K562 (cell line): ENCODE results near the gene TBC1D25. TPM values are rescaled to one million over a fixed set of nuclear protein-coding genes. Genes with fewer than 3 reads are reported as not detected.

Source experiments
- ATAC-seq: fragments of 200-7000 bp; cut with Tn5 transposase; 3 replicates; pipeline ENCODE4 v1.9.1; 2020; ENCODE audit warnings: moderate library complexity
- BruUV-seq: library from RNA; stranded (reverse); fragments of 400-500 nt; replicated peaks from 2 replicates; lab custom pipeline; 2021; lab: Mats Ljungman, UMichigan
- CTCF ChIA-PET: fragments of 300-600 bp; formaldehyde crosslinking; extraction: SDS; loops from one replicate; lab custom pipeline; 2021; ENCODE audit warnings: low intra/inter-chr PET ratio; lab: Yijun Ruan, JAX
- POLR2A ChIA-PET: fragments of 300-600, 350-650 bp; sonication (Branson Sonifier 250); formaldehyde crosslinking; extraction: SDS; loops from one replicate; lab custom pipeline; 2021; ENCODE audit warnings: antibody characterized with exemption, inconsistent platforms; lab: Yijun Ruan, JAX
- DNase-seq, 4 experiments: peaks; one replicate each; pipeline versions ENCODE4 v3.0.0 to v3.0.0-alpha.2; 2011 to 2018; ENCODE audit warnings: low spot score in 3 of 4, mixed read lengths in 3 of 4; ENCODE audit errors: extremely low read depth in 1 of 4
- FAIRE-seq: peaks from 2 replicates; lab custom pipeline; 2011; peaks lifted over from hg19 to GRCh38; lab: Jason Lieb, UNC
- H2AFZ ChIP-seq: 2 replicates; pipeline ENCODE4 v1.6.0; 2011; ENCODE audit warnings: low read depth, low read length, control low read depth, inconsistent platforms
- H3K27ac ChIP-seq: fragments of 200-600 bp; 3 replicates; pipeline ENCODE4 v1.8.0; 2011; ENCODE audit warnings: low read depth, mild to moderate bottlenecking, control low read depth, inconsistent platforms, low read length, moderate library complexity, mixed read lengths; ENCODE audit errors: extremely low read depth
- H3K27me3 ChIP-seq, 2 experiments: fragments of 300-600 bp in 1 of 2; 2 replicates in 1 of 2; 3 replicates in 1 of 2; pipeline versions ENCODE4 v1.6.0 to v1.8.0; 2011; ENCODE audit warnings: inconsistent platforms in 2 of 2, low read length in 2 of 2, mild to moderate bottlenecking in 1 of 2, mixed read lengths in 1 of 2, moderate library complexity in 1 of 2; ENCODE audit not compliant: control insufficient read depth in 2 of 2, insufficient read depth in 2 of 2
- H3K36me3 ChIP-seq: fragments of 300-600 bp; 3 replicates; pipeline ENCODE4 v1.8.0; 2011; ENCODE audit warnings: mild to moderate bottlenecking, low read length, inconsistent platforms; ENCODE audit not compliant: control insufficient read depth, insufficient read depth
- H3K4me1 ChIP-seq, 2 experiments: fragments of 200-600 bp in 1 of 2; replicated peaks in 1 of 2; 2 replicates in 1 of 2; 3 replicates in 1 of 2; pipeline versions ENCODE4 v1.5.1 to v1.8.0; 2011; ENCODE audit warnings: inconsistent platforms in 2 of 2, low read length in 2 of 2, mild to moderate bottlenecking in 1 of 2, mixed read lengths in 1 of 2, moderate library complexity in 1 of 2; ENCODE audit not compliant: control insufficient read depth in 2 of 2, insufficient read depth in 2 of 2
- H3K4me2 ChIP-seq: 2 replicates; pipeline ENCODE4 v1.6.1; 2011; ENCODE audit warnings: low read length, control low read depth, inconsistent platforms, mixed read lengths; ENCODE audit not compliant: insufficient read depth
- H3K4me3 ChIP-seq: fragments of 200-600 bp; sonication (generic), shearing (Covaris generic); 2 replicates; pipeline ENCODE4 v1.5.1; 2016; ENCODE audit warnings: control low read depth, inconsistent platforms
- H3K79me2 ChIP-seq: fragments of 200-600 bp; 3 replicates; pipeline ENCODE4 v1.8.0; 2011; ENCODE audit warnings: low read length, inconsistent platforms; ENCODE audit not compliant: control insufficient read depth, insufficient read depth
- H3K9ac ChIP-seq, 2 experiments: 2 replicates each; pipeline versions ENCODE4 v1.6.0 to v1.6.1; 2011; ENCODE audit warnings: low read depth in 2 of 2, low read length in 2 of 2, control low read depth in 1 of 2, inconsistent platforms in 1 of 2, mild to moderate bottlenecking in 1 of 2, mixed read lengths in 1 of 2; ENCODE audit not compliant: insufficient read depth in 1 of 2
- H3K9me1 ChIP-seq: one replicate; pipeline ENCODE4 v1.6.0; 2011; ENCODE audit warnings: inconsistent platforms, mild to moderate bottlenecking, low read length, moderate library complexity; ENCODE audit not compliant: control insufficient read depth, insufficient read depth
- H3K9me3 ChIP-seq: replicated peaks from 2 replicates; pipeline ENCODE4 v1.5.1; 2011; ENCODE audit warnings: low read depth, low read length, inconsistent platforms; ENCODE audit not compliant: control insufficient read depth, insufficient read depth
- H4K20me1 ChIP-seq: replicated peaks from 2 replicates; pipeline ENCODE4 v1.6.1; 2011; ENCODE audit warnings: low read length, inconsistent platforms, mixed read lengths; ENCODE audit not compliant: control insufficient read depth, insufficient read depth
- KDM1A ChIP-seq, 2 experiments: fragments of 450-650 bp; IDR thresholded peaks; 2 replicates each; pipeline ENCODE4 v1.6.1; 2016; ENCODE audit warnings: mild to moderate bottlenecking in 2 of 2
- NFIX ChIP-seq: fragments of 250-450 bp; sonication (Bioruptor Pico); IDR thresholded peaks from 2 replicates; pipeline ENCODE4 v1.4.0; 2020; ENCODE audit warnings: low read depth, mild to moderate bottlenecking, moderate library complexity
- WGBS: fragments of 100-300 bp; shearing (Covaris generic); methylation state at CpG from one replicate; pipeline ENCODE4 v1.1.6; 2016; ENCODE audit warnings: low coverage, mixed read lengths; ENCODE audit not compliant: insufficient coverage; ENCODE audit errors: missing lambda C conversion rate; 5-methylcytosine and 5-hydroxymethylcytosine counted together
- in situ Hi-C: fragments of 300-500 bp; cut with MboI; formaldehyde crosslinking; loops from 4 replicates; pipeline ENCODE4 v1.15.0; 2018; ENCODE audit warnings: inconsistent platforms, mixed read lengths
- intact Hi-C: fragments of 100-400 bp; cut with micrococcal nuclease; formaldehyde crosslinking; loops from 2 replicates; pipeline ENCODE4 v1.14.2; 2022
- polyA plus RNA-seq, 8 experiments: library from polyadenylated mRNA; depleted of rRNA in 4 of 8; stranded (reverse) in 5 of 8; unstranded in 3 of 8; fragments of >200 nt; fragmentation: Nextera tagmentation in 2 of 8; fragmentation: Illumina TruSeq in 1 of 8; extraction: Ambion mirVana in 2 of 8; extraction: Trizol in 1 of 8; gene quantifications; 2 replicates each; pipeline versions ENCODE4 v1.2.1 to v1.2.3, GENCODE V29; 2011 to 2014; ENCODE audit warnings: inconsistent platforms in 1 of 8, missing spikeins in 1 of 8
- total RNA-seq, 7 experiments: library from RNA; depleted of rRNA in 6 of 7; stranded (reverse); fragments of >200 nt in 6 of 7; fragmentation: Illumina TruSeq in 2 of 7; extraction: Trizol in 2 of 7; gene quantifications; 2 replicates each; pipeline versions ENCODE4 v1.2.1 to v1.2.3, GENCODE V29; 2011 to 2021; ENCODE audit warnings: low replicate concordance in 1 of 7
- TF ChIP-seq, protein P1 (sequence below): sonication (generic); formaldehyde crosslinking; IDR thresholded peaks from 2 replicates; pipeline ENCODE4 v1.9.0; 2022; ENCODE audit warnings: mild to moderate bottlenecking, missing genetic modification reagents

Gene TBC1D25
- total and polyA plus RNA-seq, 9 of the 15 experiments (the other 6 are each of a cell fraction or from before 2014, with no cell fraction given): 0.62 to 10.6 (median 3.9) TPM

DNA sequence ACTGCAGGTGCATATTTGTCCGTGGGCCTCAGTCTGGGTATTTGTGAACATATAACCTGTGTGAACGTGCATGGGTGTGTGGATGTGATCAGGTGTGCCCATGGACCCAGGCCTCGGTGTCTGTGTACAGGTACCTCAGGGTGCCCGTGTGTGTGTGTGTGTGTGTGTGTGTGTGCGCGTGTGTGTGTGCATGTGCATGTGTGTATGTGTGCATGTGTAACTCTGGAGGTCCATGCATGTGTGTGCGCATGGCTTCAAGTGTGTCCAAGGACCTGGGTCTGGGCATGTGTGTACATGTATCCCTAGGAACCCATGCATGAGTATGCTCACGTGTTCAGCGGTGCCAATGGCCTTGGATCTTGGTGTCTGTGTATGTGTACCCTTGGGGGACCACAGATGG is 47.7 kb upstream of the TBC1D25 start:
- H3K4me1 ChIP-seq: peaks cover 9 to 26% of the 10 kb centered on the region in 2 experiments; a peak in 4 of 5 replicates
- FAIRE-seq (no peak), ATAC-seq (no peak), DNase-seq (no peak)
- intact Hi-C loops (loop anchor here (10.0 kb wide), 1 partner anchor 657 kb away; the partner anchor contains the start of gene ZNF81), in situ Hi-C loops (loop anchor here (5.0 to 25.0 kb wide), 2 partner anchors 410 to 630 kb away; no protein-coding TSS in a partner anchor)
- H3K79me2 ChIP-seq: no peaks in the 10 kb centered on the region
- H3K27ac ChIP-seq: peak overlapping the region; percentile 12; the same call in 1 of the 3 replicates
- H3K27me3 ChIP-seq: no peaks in the 10 kb centered on the region
- H4K20me1 ChIP-seq: no peaks in the 10 kb centered on the region
- TF ChIP-seq, protein P1, sequence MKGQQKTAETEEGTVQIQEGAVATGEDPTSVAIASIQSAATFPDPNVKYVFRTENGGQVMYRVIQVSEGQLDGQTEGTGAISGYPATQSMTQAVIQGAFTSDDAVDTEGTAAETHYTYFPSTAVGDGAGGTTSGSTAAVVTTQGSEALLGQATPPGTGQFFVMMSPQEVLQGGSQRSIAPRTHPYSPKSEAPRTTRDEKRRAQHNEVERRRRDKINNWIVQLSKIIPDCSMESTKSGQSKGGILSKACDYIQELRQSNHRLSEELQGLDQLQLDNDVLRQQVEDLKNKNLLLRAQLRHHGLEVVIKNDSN (CRISPR knock-in tag): peak; percentile 52; the same call in 1 of the 2 replicates
- TF ChIP-seq KDM1A (IDR thresholded peaks at IDR 0.05) (peak in 1 of 2 experiments; percentile 11; a peak in 1 of 4 replicates), NFIX (no peak)
- no peak overlapping the region for H3K9ac ChIP-seq
- CTCF ChIA-PET: no interaction called here
- POLR2A ChIA-PET: no interaction called here
- no peak overlapping the region; the same call in 1 of the 2 replicates for H2AFZ ChIP-seq
- no peaks in the 10 kb centered on the region for H3K9me3 ChIP-seq
- BruUV-seq: no TSS peak
- WGBS: 68% methylated on average over 5 of the region's 9 CpGs
- no peak overlapping the region for H3K4me3 ChIP-seq
- H3K4me2 ChIP-seq: 0 out of 2 replicates have a peak overlapping the region, but pooled peaks have one; percentile 27
- peaks cover 4% of the 10 kb centered on the region; the same call in 2 of the 3 replicates for H3K36me3 ChIP-seq
- H3K9me1 ChIP-seq: peaks cover 4% of the 10 kb centered on the region
